ENCODE results near the gene FARP1.
A peak's percentile ranks its signal among the peaks of the same experiment; 100 is the strongest.

The FARP1 gene

GRCh38 chr13:98345107-98345935, 202.4 kb downstream of the FARP1 start:
- TF ChIP-seq CTCF (IDR thresholded peaks at IDR 0.05; ENCODE audit: low read length, missing control alignments) = peak; percentile 1
- no peak for DNase-seq (ENCODE audit: low read depth)
- H3K4me3 ChIP-seq (replicated peaks; ENCODE audit: low read depth, low read length) = no peak overlapping the region

DNA sequence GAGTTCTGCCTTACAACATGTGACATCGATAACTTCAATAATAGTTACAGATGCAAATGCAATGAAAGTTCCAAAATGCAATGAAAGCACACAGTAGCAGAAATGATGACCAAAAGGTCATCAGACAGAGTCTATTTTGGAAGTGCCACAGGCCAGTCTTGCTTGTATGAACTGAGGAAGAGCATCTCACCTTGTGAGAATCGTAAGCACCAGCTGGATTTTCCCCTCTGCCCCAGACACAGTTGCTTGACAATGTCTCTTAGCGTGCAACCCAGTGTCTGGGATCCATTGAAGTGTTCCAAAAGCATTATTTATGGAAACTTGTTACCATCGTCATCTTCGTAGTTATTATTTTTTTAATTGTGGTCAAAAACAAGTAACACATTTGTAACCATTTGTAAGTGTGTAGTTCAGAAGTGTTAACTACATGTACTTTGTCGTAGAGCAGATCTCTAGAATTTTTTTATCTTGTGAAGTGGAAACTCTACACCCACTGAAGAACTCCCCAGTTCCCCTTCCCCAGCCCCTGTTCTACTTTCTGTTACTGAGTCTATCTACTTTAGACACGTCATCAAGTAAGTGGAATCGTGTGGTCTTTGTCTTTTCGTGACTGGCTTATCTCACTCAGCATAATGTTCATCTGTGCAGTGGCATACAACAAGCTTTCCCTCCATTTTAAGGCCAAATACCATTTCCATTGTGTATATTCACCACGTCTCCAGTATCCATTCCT, 204.2 kb downstream of the FARP1 start:
- no peak overlapping the region for H3K4me3 ChIP-seq (replicated peaks; ENCODE audit: low read depth, low read length)
- no peak for TF ChIP-seq CTCF (IDR thresholded peaks at IDR 0.05; ENCODE audit: low read length, missing control alignments)
- DNase-seq (ENCODE audit: low read depth) = no peak

DNA sequence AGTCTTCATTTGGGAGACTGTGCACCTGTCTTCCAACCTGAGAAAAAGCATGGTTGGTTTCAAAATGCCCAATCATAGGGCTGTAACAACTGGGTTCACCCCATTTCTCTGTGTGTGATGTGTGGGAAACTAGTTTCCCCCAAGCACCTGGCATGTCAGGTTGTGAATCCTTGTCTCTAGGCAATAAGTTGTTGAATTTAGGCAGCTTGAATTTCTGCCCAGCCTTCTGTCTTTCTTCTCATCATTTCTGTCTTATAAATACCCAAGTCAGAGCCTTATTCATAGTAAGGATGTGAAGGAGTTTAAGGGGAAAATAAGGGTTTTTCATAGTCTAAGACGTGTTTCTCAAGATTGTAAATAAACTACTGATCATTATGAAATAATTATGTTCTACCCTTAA, 204.9 kb downstream of the FARP1 start:
- DNase-seq (ENCODE audit: low read depth) = no peak
- no peak overlapping the region for H3K4me3 ChIP-seq (replicated peaks; ENCODE audit: low read depth, low read length)
- TF ChIP-seq CTCF (IDR thresholded peaks at IDR 0.05; ENCODE audit: low read length, missing control alignments) = no peak

GRCh38 chr13:98348466-98349200, 205.7 kb downstream of the FARP1 start:
- no peak overlapping the region for H3K4me3 ChIP-seq (replicated peaks; ENCODE audit: low read depth, low read length)
- no peak for TF ChIP-seq CTCF (IDR thresholded peaks at IDR 0.05; ENCODE audit: low read length, missing control alignments)
- DNase-seq (ENCODE audit: low read depth) = no peak

DNA sequence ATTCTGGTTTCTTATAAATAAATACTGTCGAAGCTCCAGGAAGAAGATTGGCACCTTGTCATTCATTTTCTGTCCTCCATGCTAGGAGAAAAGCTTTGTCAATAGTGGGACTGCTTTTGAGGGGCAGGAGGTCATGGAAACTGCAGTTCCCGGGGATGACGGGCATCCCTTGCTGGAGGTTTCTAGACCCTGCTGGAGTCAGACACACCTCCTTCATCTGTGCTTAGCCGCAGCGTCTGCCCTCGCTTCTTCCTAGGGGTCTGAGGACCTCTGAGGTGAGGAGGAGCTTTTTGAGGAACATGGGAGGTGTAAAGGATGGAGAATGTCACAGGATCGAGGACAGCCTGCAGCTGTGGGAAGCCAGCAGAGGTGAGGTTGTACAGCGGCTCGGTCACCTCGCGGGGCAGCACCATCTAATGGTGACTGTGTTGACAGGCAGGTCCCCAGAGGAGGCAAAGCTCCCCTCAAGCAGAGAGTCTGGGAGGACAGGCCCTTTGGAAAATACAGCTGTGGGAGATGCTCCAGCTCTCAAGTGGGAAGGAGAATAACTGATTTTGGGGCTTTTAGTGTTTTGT, 206.9 kb downstream of the FARP1 start:
- TF ChIP-seq CTCF (IDR thresholded peaks at IDR 0.05; ENCODE audit: low read length, missing control alignments) = peak; percentile 4
- no peak for DNase-seq (ENCODE audit: low read depth)
- no peak overlapping the region for H3K4me3 ChIP-seq (replicated peaks; ENCODE audit: low read depth, low read length)

GRCh38 chr13:98350746-98351330, 207.9 kb downstream of the FARP1 start:
- TF ChIP-seq CTCF (IDR thresholded peaks at IDR 0.05; ENCODE audit: low read length, missing control alignments) = no peak

More at GRCh38 chr13:98350746-98351330, 207.9 kb downstream of the FARP1 start:
- DNase-seq (ENCODE audit: low read depth) = no peak
- H3K4me3 ChIP-seq (replicated peaks; ENCODE audit: low read depth, low read length) = no peak overlapping the region
